ENCODE results near the gene LDLRAD3.

GRCh38 chr11:36196411-36196998 is 252.6 kb downstream of the LDLRAD3 start:
- TF ChIP-seq CTCF (IDR thresholded peaks at IDR 0.05), result no peak
- no peak for TF ChIP-seq EZH2 (IDR thresholded peaks at IDR 0.05)
